Natural killer cell (primary cell): ENCODE results near the gene GPX4. TPM values are rescaled to one million over a fixed set of nuclear protein-coding genes. Genes with fewer than 3 reads are reported as not detected.

Source experiments
- ATAC-seq, 3 donors: fragments of 150-1000 bp in 2 of 3; fragments of 200-7000 bp in 1 of 3; cut with Tn5 transposase; 1 replicate in 1 of 3; 2 replicates in 2 of 3; pipeline ENCODE4 v1.10.0; 2021; ENCODE audit warnings: mild to moderate bottlenecking in 2 of 3, moderate library complexity in 2 of 3
- DNase-seq, 2 donors: peaks; one replicate each; pipeline versions ENCODE4 v3.0.0 to v3.0.0-alpha.2; 2013 to 2021; ENCODE audit warnings: mixed read lengths in 1 of 2
- H3K27ac ChIP-seq: one replicate; pipeline ENCODE4 v1.5.1; 2013; ENCODE audit warnings: mild to moderate bottlenecking, low read length
- H3K27me3 ChIP-seq: one replicate; pipeline ENCODE4 v1.6.1; 2013; ENCODE audit warnings: low read length; ENCODE audit not compliant: control insufficient read depth, insufficient read depth
- H3K36me3 ChIP-seq: one replicate; pipeline ENCODE4 v1.6.1; 2013; ENCODE audit warnings: low read length; ENCODE audit not compliant: control insufficient read depth, insufficient read depth
- H3K4me1 ChIP-seq: one replicate; pipeline ENCODE4 v1.6.1; 2013; ENCODE audit warnings: low read length; ENCODE audit not compliant: control insufficient read depth, insufficient read depth
- H3K4me3 ChIP-seq: one replicate; pipeline ENCODE4 v1.5.1; 2013; ENCODE audit warnings: low read length
- H3K9me3 ChIP-seq: one replicate; pipeline ENCODE4 v1.6.1; 2013; ENCODE audit warnings: low read length; ENCODE audit not compliant: control insufficient read depth, insufficient read depth
- H3K27ac Mint-ChIP-seq, 2 donors: one replicate each; pipeline ENCODE4 v1.8.0; 2022; ENCODE audit warnings: mild to moderate bottlenecking in 2 of 2, mixed read lengths in 2 of 2, moderate library complexity in 1 of 2
- H3K27me3 Mint-ChIP-seq, 2 donors: one replicate each; pipeline ENCODE4 v1.8.0; 2022; ENCODE audit warnings: low read depth in 2 of 2, mixed read lengths in 2 of 2
- H3K36me3 Mint-ChIP-seq: one replicate; pipeline ENCODE4 v1.8.0; 2022; ENCODE audit warnings: mixed read lengths
- H3K4me1 Mint-ChIP-seq, 2 donors: one replicate each; pipeline ENCODE4 v1.8.0; 2022; ENCODE audit warnings: mixed read lengths in 2 of 2
- H3K4me3 Mint-ChIP-seq: one replicate; pipeline ENCODE4 v1.8.0; 2022; ENCODE audit warnings: mild to moderate bottlenecking, moderate library complexity, mixed read lengths
- H3K9me3 Mint-ChIP-seq, 2 donors: one replicate each; pipeline ENCODE4 v1.8.0; 2022; ENCODE audit warnings: mixed read lengths in 2 of 2
- CTCF ChIP-seq: fragments of 200-600 bp; IDR thresholded peaks from one replicate; pipeline ENCODE4 v1.8.0; 2022; ENCODE audit warnings: antibody characterized with exemption
- WGBS: methylation state at CpG from one replicate; pipeline ENCODE4 v1.1.7; 2013; ENCODE audit warnings: missing lambda C conversion rate; ENCODE audit not compliant: insufficient coverage; 5-methylcytosine and 5-hydroxymethylcytosine counted together
- intact Hi-C: fragments of 100-400 bp; cut with micrococcal nuclease; formaldehyde crosslinking; loops from one replicate; pipeline ENCODE4 v1.14.2; 2022
- total RNA-seq, 4 donors: library from RNA; stranded (reverse); fragments of 120-200 nt in 1 of 4; gene quantifications; one replicate each; pipeline versions ENCODE4 v1.2.3 to v1.2.4, GENCODE V29; 2013 to 2022

Gene GPX4
- total RNA-seq, 3 donors from 2014 or later (not counting 1 experiment from before 2014, with no cell fraction given), result 108 to 126 (median 121) TPM

DNA sequence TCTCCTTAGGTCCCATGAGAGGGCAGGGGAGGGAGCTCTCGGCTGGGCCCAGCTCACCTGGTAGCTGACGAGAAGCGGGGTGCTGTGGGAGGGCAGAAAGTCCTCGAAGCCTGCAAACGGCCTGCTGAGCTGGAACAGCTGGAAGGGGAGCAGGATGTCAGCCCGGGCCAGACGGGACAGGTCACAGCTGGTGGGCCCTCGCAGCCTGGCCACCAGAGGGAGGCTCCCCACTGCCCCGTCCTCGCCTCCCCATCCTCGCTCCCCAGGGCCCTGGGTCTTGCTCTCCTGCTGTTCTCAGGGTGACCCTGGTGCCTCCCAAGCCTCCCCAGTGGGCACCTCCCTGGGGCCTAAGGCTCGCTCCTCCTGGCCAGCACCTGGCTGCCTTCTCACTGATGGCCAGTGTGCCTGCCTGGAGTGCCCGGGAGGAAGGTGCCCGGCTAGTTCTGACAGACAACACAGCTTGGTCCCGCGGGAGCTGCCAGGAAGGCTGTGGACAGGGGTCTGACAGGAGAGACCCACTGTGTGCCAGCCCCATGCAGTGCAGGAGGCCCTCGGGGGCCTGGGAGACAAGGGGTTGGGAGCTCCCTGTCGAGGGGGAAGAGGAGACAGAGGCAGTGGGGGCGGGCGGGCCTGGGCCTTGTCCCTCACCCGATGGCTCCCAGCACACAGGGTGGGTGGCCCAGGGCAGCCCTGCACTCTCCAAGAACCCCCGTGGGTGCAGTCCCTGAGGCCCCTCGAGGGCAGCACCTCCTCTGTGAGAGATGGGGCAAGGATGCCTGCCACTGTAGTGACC lies 20.3 kb downstream of the GPX4 start:
- Mint-ChIP-seq H3K4me1 (no peaks in the 10 kb centered on the region), H3K27me3 (no peaks in the 10 kb centered on the region), H3K9me3 (no peaks in the 10 kb centered on the region), H3K27ac (no peak overlapping the region), H3K4me3 (no peak overlapping the region), H3K36me3 (no peaks in the 10 kb centered on the region)
- intact Hi-C loops, result no loop called here
- Histone ChIP-seq H3K9me3 (no peaks in the 10 kb centered on the region), H3K4me1 (peaks cover 1% of the 10 kb centered on the region), H3K36me3 (peaks cover 66% of the 10 kb centered on the region), H3K4me3 (no peak overlapping the region), H3K27ac (no peak overlapping the region), H3K27me3 (no peaks in the 10 kb centered on the region)
- DNase-seq (no peak), ATAC-seq (no peak)
- no peak for TF ChIP-seq CTCF
- 97% methylated on average over 23 of the region's 23 CpGs for WGBS

- Histone ChIP-seq H3K36me3 (peaks cover 50% of the 10 kb centered on the region), H3K4me1 (peaks cover 19% of the 10 kb centered on the region), H3K9me3 (no peaks in the 10 kb centered on the region), H3K27ac (no peak overlapping the region), H3K27me3 (no peaks in the 10 kb centered on the region), H3K4me3 (no peak overlapping the region)
- peaks cover 0 to 5% of the 10 kb centered on the region in 2 donors for H3K4me1 Mint-ChIP-seq
- no peak for ATAC-seq
- 92% methylated on average over 30 of the region's 33 CpGs for WGBS
- no peaks in the 10 kb centered on the region for H3K27me3 Mint-ChIP-seq
- H3K27ac Mint-ChIP-seq, result peak overlapping the region in 1 of 2 donors; percentile 53
- TF ChIP-seq CTCF, result no peak
- intact Hi-C loops, result no loop called here
- no peaks in the 10 kb centered on the region for H3K36me3 Mint-ChIP-seq
- H3K9me3 Mint-ChIP-seq, result no peaks in the 10 kb centered on the region
- H3K4me3 Mint-ChIP-seq, result peak overlapping the region; percentile 28
- DNase-seq, result no peak
These were observed 22.0 kb downstream of the GPX4 start for GRCh38 chr19:1125601-1126467.

- Mint-ChIP-seq H3K27ac (no peak overlapping the region), H3K36me3 (no peaks in the 10 kb centered on the region), H3K4me1 (peaks cover 0 to 15% of the 10 kb centered on the region in 2 donors), H3K9me3 (no peaks in the 10 kb centered on the region), H3K4me3 (no peak overlapping the region), H3K27me3 (no peaks in the 10 kb centered on the region)
- no peak for TF ChIP-seq CTCF
- Histone ChIP-seq H3K4me1 (peaks cover 30% of the 10 kb centered on the region), H3K27me3 (no peaks in the 10 kb centered on the region), H3K4me3 (no peak overlapping the region), H3K27ac (no peak overlapping the region), H3K9me3 (no peaks in the 10 kb centered on the region), H3K36me3 (peaks cover 37% of the 10 kb centered on the region)
- ATAC-seq (no peak), DNase-seq (no peak)
- intact Hi-C loops, result no loop called here
- WGBS, result 98% methylated on average over 33 of the region's 33 CpGs
These were observed 23.4 kb downstream of the GPX4 start for GRCh38 chr19:1126984-1127760.
